ENCODE data around the gene PRKAR1A.

The PRKAR1A gene

GRCh38 chr17:68562736-68563135 is 50.5 kb downstream of the PRKAR1A start:
- H3K4me3 ChIP-seq (ENCODE audit: low read depth, low read length), result no peak overlapping the region
- no peak for TF ChIP-seq CTCF (conservative IDR thresholded peaks at IDR 0.05; ENCODE audit: low read depth, low read length)
- DNase-seq (ENCODE audit: low read depth), result no peak

- DNase-seq (ENCODE audit: low read depth), result no peak
- TF ChIP-seq CTCF (conservative IDR thresholded peaks at IDR 0.05; ENCODE audit: low read depth, low read length), result no peak
- H3K4me3 ChIP-seq (ENCODE audit: low read depth, low read length), result no peak overlapping the region
Observed at GRCh38 chr17:68564415-68565111, 52.3 kb downstream of the PRKAR1A start.

- DNase-seq (ENCODE audit: low read depth), result no peak
- H3K4me3 ChIP-seq (ENCODE audit: low read depth, low read length), result no peak overlapping the region
- no peak for TF ChIP-seq CTCF (conservative IDR thresholded peaks at IDR 0.05; ENCODE audit: low read depth, low read length)
Observed at GRCh38 chr17:68565661-68566441, 53.6 kb downstream of the PRKAR1A start.

GRCh38 chr17:68566442-68566738 is 54.2 kb downstream of the PRKAR1A start:
- no peak for TF ChIP-seq CTCF (conservative IDR thresholded peaks at IDR 0.05; ENCODE audit: low read depth, low read length)

GRCh38 chr17:68567035-68567434 is 54.8 kb downstream of the PRKAR1A start:
- H3K4me3 ChIP-seq (ENCODE audit: low read depth, low read length), result no peak overlapping the region
- no peak for DNase-seq (ENCODE audit: low read depth)
- no peak for TF ChIP-seq CTCF (conservative IDR thresholded peaks at IDR 0.05; ENCODE audit: low read depth, low read length)

More at GRCh38 chr17:68566442-68566738, 54.2 kb downstream of the PRKAR1A start:
- DNase-seq (ENCODE audit: low read depth), result peak; percentile 20
- H3K4me3 ChIP-seq (ENCODE audit: low read depth, low read length), result no peak overlapping the region

GRCh38 chr17:68567581-68567980 is 55.4 kb downstream of the PRKAR1A start:
- TF ChIP-seq CTCF (conservative IDR thresholded peaks at IDR 0.05; ENCODE audit: low read depth, low read length), result no peak
- no peak for DNase-seq (ENCODE audit: low read depth)

GRCh38 chr17:68568581-68568980 is 56.4 kb downstream of the PRKAR1A start:
- no peak overlapping the region for H3K4me3 ChIP-seq (ENCODE audit: low read depth, low read length)
- DNase-seq (ENCODE audit: low read depth), result no peak
- no peak for TF ChIP-seq CTCF (conservative IDR thresholded peaks at IDR 0.05; ENCODE audit: low read depth, low read length)

More at GRCh38 chr17:68567581-68567980, 55.4 kb downstream of the PRKAR1A start:
- H3K4me3 ChIP-seq (ENCODE audit: low read depth, low read length), result no peak overlapping the region

Data from choroid plexus epithelial cell (primary cell).